SK-N-SH (cell line): ENCODE results near the gene PSMD1. TPM values are rescaled to one million over a fixed set of nuclear protein-coding genes. Genes with fewer than 3 reads are reported as not detected.

Experiments
- CTCF ChIA-PET: fragments of 300-600, 350-600 bp; formaldehyde crosslinking; extraction: SDS; loops from one replicate; lab custom pipeline; 2021; lab: Yijun Ruan, JAX
- POLR2A ChIA-PET: fragments of 350-600 bp; sonication (Branson Sonifier 250); formaldehyde crosslinking; extraction: SDS; loops from one replicate; lab custom pipeline; 2020; ENCODE audit warnings: antibody characterized with exemption, inconsistent platforms; lab: Yijun Ruan, JAX
- DNase-seq: peaks from one replicate; pipeline ENCODE4 v3.0.0; 2012
- H2AFZ ChIP-seq: fragments of 200-600 bp; sonication (generic); 2 replicates; pipeline ENCODE4 v1.8.1; 2016; ENCODE audit warnings: antibody characterized with exemption, mild to moderate bottlenecking, low read depth
- H3F3A ChIP-seq: fragments of 200-600 bp; sonication (generic); replicated peaks from 2 replicates; pipeline ENCODE3; 2016; ENCODE audit warnings: antibody characterized with exemption, mild to moderate bottlenecking; ENCODE audit not compliant: insufficient read depth
- H3K27ac ChIP-seq, 2 experiments: fragments of 200-500 bp in 1 of 2; fragments of 200-600 bp in 1 of 2; sonication (Bioruptor generic) in 1 of 2; sonication (generic), shearing (Covaris generic) in 1 of 2; 2 replicates each; pipeline versions ENCODE4 v1.5.1 to v1.6.1; 2014 to 2016; ENCODE audit warnings: low read depth in 2 of 2, inconsistent platforms in 1 of 2, low read length in 1 of 2, mild to moderate bottlenecking in 1 of 2, mixed read lengths in 1 of 2
- H3K27me3 ChIP-seq: fragments of 200-600 bp; sonication (generic), shearing (Covaris generic); 2 replicates; pipeline ENCODE4 v1.6.1; 2016; ENCODE audit warnings: mixed run types; ENCODE audit not compliant: insufficient read depth
- H3K36me3 ChIP-seq, 2 experiments: fragments of 200-500 bp in 1 of 2; fragments of 200-600 bp in 1 of 2; sonication (Bioruptor generic) in 1 of 2; sonication (generic) in 1 of 2; replicated peaks in 1 of 2; 2 replicates each; pipeline versions ENCODE3 to v1.5.1; 2014 to 2016; ENCODE audit warnings: low read length in 1 of 2, mild to moderate bottlenecking in 1 of 2; ENCODE audit not compliant: insufficient read depth in 2 of 2, control insufficient read depth in 1 of 2
- H3K4me1 ChIP-seq, 2 experiments: fragments of 200-500 bp in 1 of 2; fragments of 200-600 bp in 1 of 2; sonication (Bioruptor generic) in 1 of 2; sonication (generic), shearing (Covaris generic) in 1 of 2; 2 replicates each; pipeline versions ENCODE4 v1.5.1 to v1.6.1; 2014 to 2016; ENCODE audit warnings: low read depth in 1 of 2, low read length in 1 of 2, mixed run types in 1 of 2; ENCODE audit not compliant: insufficient read depth in 2 of 2, control insufficient read depth in 1 of 2
- H3K4me2 ChIP-seq: fragments of 200-600 bp; sonication (generic), shearing (Covaris generic); 2 replicates; pipeline ENCODE4 v1.6.1; 2017; ENCODE audit warnings: mixed run types
- H3K4me3 ChIP-seq, 2 experiments: fragments of 200-500 bp in 1 of 2; fragments of 200-600 bp in 1 of 2; sonication (Bioruptor generic) in 1 of 2; sonication (generic), shearing (Covaris generic) in 1 of 2; 2 replicates each; pipeline versions ENCODE4 v1.5.1 to v1.8.1; 2014 to 2016; ENCODE audit warnings: low read depth in 2 of 2, inconsistent platforms in 1 of 2, low read length in 1 of 2, mild to moderate bottlenecking in 1 of 2, mixed read lengths in 1 of 2, moderate library complexity in 1 of 2
- H3K79me2 ChIP-seq: fragments of 200-600 bp; sonication (generic); 2 replicates; pipeline ENCODE4 v1.8.1; 2017; ENCODE audit warnings: mild to moderate bottlenecking; ENCODE audit not compliant: insufficient read depth
- H3K9ac ChIP-seq: fragments of 200-600 bp; sonication (generic); 2 replicates; pipeline ENCODE4 v1.6.1; 2017; ENCODE audit warnings: mixed run types
- H3K9me2 ChIP-seq: fragments of 200-600 bp; sonication (generic); 2 replicates; pipeline ENCODE4 v1.6.1; 2017; ENCODE audit warnings: mixed run types
- H3K9me3 ChIP-seq: fragments of 200-600 bp; sonication (generic); 2 replicates; pipeline ENCODE4 v1.6.1; 2017; ENCODE audit warnings: mixed run types, mild to moderate bottlenecking, moderate library complexity
- H4K20me1 ChIP-seq: fragments of 200-600 bp; sonication (generic); 2 replicates; pipeline ENCODE4 v1.6.1; 2017; ENCODE audit warnings: mild to moderate bottlenecking, mixed run types; ENCODE audit not compliant: insufficient read depth
- CHD2 ChIP-seq: fragments of 150-350 bp; IDR thresholded peaks from 2 replicates; pipeline ENCODE4 v1.6.1; 2018; ENCODE audit warnings: low read length; ENCODE audit not compliant: partially characterized antibody
- CTCF ChIP-seq: fragments of 200-600 bp; sonication (generic); IDR thresholded peaks from 2 replicates; pipeline ENCODE4 v1.6.1; 2017; ENCODE audit warnings: antibody characterized with exemption, mild to moderate bottlenecking, moderate library complexity
- ELF1 ChIP-seq: IDR thresholded peaks from 2 replicates; pipeline ENCODE4 v1.4.0; 2012
- EZH2phosphoT487 ChIP-seq: fragments of 200-600 bp; sonication (generic); IDR thresholded peaks from 2 replicates; pipeline ENCODE4 v1.6.1; 2017; ENCODE audit warnings: low read depth, mixed run types, mild to moderate bottlenecking, antibody characterized with exemption, moderate library complexity, borderline replicate concordance
- FOXJ3 ChIP-seq: sonication (generic); formaldehyde crosslinking; IDR thresholded peaks from 2 replicates; pipeline ENCODE4 v1.5.1; 2020; ENCODE audit warnings: mild to moderate bottlenecking, missing genetic modification reagents
- JUND ChIP-seq: IDR thresholded peaks from 2 replicates; pipeline ENCODE4 v1.4.0; 2012
- MAX ChIP-seq: IDR thresholded peaks from 2 replicates; pipeline ENCODE4 v1.4.0; 2012; ENCODE audit warnings: low read depth
- MEF2A ChIP-seq: IDR thresholded peaks from 2 replicates; pipeline ENCODE4 v1.4.0; 2012; ENCODE audit warnings: low read depth, borderline replicate concordance
- MXI1 ChIP-seq: IDR thresholded peaks from 2 replicates; pipeline ENCODE4 v1.6.1; 2012; ENCODE audit warnings: mild to moderate bottlenecking, low read depth, low read length, improper control_type of control experiment
- PBX3 ChIP-seq: IDR thresholded peaks from 2 replicates; pipeline ENCODE4; 2012
- RAD21 ChIP-seq: IDR thresholded peaks from 2 replicates; pipeline ENCODE4 v1.6.1; 2012; ENCODE audit warnings: mild to moderate bottlenecking, low read length
- REST ChIP-seq: IDR thresholded peaks from 2 replicates; pipeline ENCODE4 v1.6.1; 2012; ENCODE audit warnings: mild to moderate bottlenecking, low read depth, low read length, moderate library complexity
- RXRA ChIP-seq: IDR thresholded peaks from 2 replicates; pipeline ENCODE4 v1.4.0; 2012; ENCODE audit warnings: low read depth, mild to moderate bottlenecking, borderline replicate concordance
- SMC3 ChIP-seq: IDR thresholded peaks from 2 replicates; pipeline ENCODE4 v1.6.1; 2012; ENCODE audit warnings: low read depth, low read length, improper control_type of control experiment
- TAF1 ChIP-seq: IDR thresholded peaks from 2 replicates; pipeline ENCODE4 v1.6.1; 2012; ENCODE audit warnings: low read depth, mild to moderate bottlenecking, low read length, moderate library complexity, borderline replicate concordance
- TCF12 ChIP-seq: IDR thresholded peaks from 2 replicates; pipeline ENCODE4 v1.4.0; 2012
- TEAD4 ChIP-seq: IDR thresholded peaks from 2 replicates; pipeline ENCODE4 v1.4.0; 2012; ENCODE audit warnings: mild to moderate bottlenecking, borderline replicate concordance; ENCODE audit not compliant: insufficient read depth
- USF1 ChIP-seq: IDR thresholded peaks from 2 replicates; pipeline ENCODE4 v1.4.0; 2012; ENCODE audit warnings: low read depth, borderline replicate concordance
- USF2 ChIP-seq: fragments of 150-350 bp; IDR thresholded peaks from 2 replicates; pipeline ENCODE4 v1.6.1; 2017; ENCODE audit warnings: antibody characterized with exemption, low read length, low read depth, borderline replicate concordance
- WGBS: methylation state at CpG from one replicate; pipeline ENCODE4 v1.1.6; 2017; ENCODE audit warnings: low lambda C conversion rate; 5-methylcytosine and 5-hydroxymethylcytosine counted together
- polyA plus RNA-seq, 3 experiments: library from polyadenylated mRNA; depleted of rRNA; stranded (reverse); fragments of >200 nt; gene quantifications; 2 replicates each; pipeline ENCODE4 v1.2.3, GENCODE V29; 2012

Gene PSMD1
- polyA plus RNA-seq, 1 of the 3 experiments (the other 2 are of a cell fraction), result 92.3 TPM

GRCh38 chr2:231015926-231016325 lies 40.7 kb upstream of the PSMD1 start:
- CTCF ChIA-PET, result interaction anchor here (1.5 kb wide), 1 partner anchor 29 kb away, joined by 3 read pairs; no protein-coding TSS in a partner anchor
- no peak for TF ChIP-seq ELF1
- no peak for TF ChIP-seq JUND
- TF ChIP-seq RAD21, result no peak
- TF ChIP-seq TEAD4, result no peak
- no peak for TF ChIP-seq CHD2
- TF ChIP-seq TCF12, result no peak
- no peak for TF ChIP-seq CTCF
- no peak for TF ChIP-seq MXI1
- no peak for TF ChIP-seq FOXJ3 (CRISPR knock-in tag)
- TF ChIP-seq PBX3, result no peak
- TF ChIP-seq MEF2A, result no peak
- no peak for TF ChIP-seq TAF1
- no peak for TF ChIP-seq RXRA
- no peak for TF ChIP-seq MAX
- TF ChIP-seq USF2, result no peak
- no peak for TF ChIP-seq REST
- TF ChIP-seq USF1, result no peak
- TF ChIP-seq SMC3, result no peak
- TF ChIP-seq EZH2phosphoT487, result no peak
- TF ChIP-seq, all 33 proteins: peak for 0
- Histone ChIP-seq H2AFZ (no peak overlapping the region), H4K20me1 (no peaks in the 10 kb centered on the region), H3K4me3 (no peak overlapping the region), H3F3A (no peaks in the 10 kb centered on the region), H3K27me3 (no peaks in the 10 kb centered on the region; the same call in 1 of the 2 replicates), H3K4me1 (no peaks in the 10 kb centered on the region), H3K9me2 (no peaks in the 10 kb centered on the region), H3K79me2 (no peaks in the 10 kb centered on the region), H3K4me2 (no peak overlapping the region), H3K9ac (no peak overlapping the region), H3K36me3 (no peaks in the 10 kb centered on the region), H3K9me3 (no peaks in the 10 kb centered on the region), H3K27ac (no peak overlapping the region)
- no peak for DNase-seq
- POLR2A ChIA-PET, result no interaction called here
- 70% methylated on average over 3 of the region's 3 CpGs for WGBS
